Activated T-cell treated with anti-CD3 and anti-CD28 coated beads, Interleukin-2, amount 50 U/mL, for 48 hours (primary cell): ENCODE data around the gene TOX2.
"Not testable (repeated sequence)": the region's sequence is repeated elsewhere in the genome, so short reads cannot be mapped to it uniquely, and the experiment has no call there.

Source experiments
- DNase-seq, 2 experiments: peaks; one replicate each; pipeline ENCODE4 v3.0.0-alpha.2; 2020

TOX2 gene

GRCh38 chr20:44038681-44039123, 124.0 kb downstream of the TOX2 start:
- DNase-seq: no peak

GRCh38 chr20:44039147-44039546, 124.5 kb downstream of the TOX2 start:
- DNase-seq: no peak

- no peak for DNase-seq
Observed at GRCh38 chr20:44039741-44040140, 125.1 kb downstream of the TOX2 start.

- no peak for DNase-seq
Observed at GRCh38 chr20:44040202-44040915, 125.7 kb downstream of the TOX2 start.

GRCh38 chr20:44041001-44041400, 126.3 kb downstream of the TOX2 start:
- no peak for DNase-seq

- DNase-seq: not testable (repeated sequence)
Observed at GRCh38 chr20:44044712-44045111, 130.1 kb downstream of the TOX2 start.

- DNase-seq: no peak
Observed at GRCh38 chr20:44050327-44050726, 135.7 kb downstream of the TOX2 start.

GRCh38 chr20:44050925-44051660, 136.4 kb downstream of the TOX2 start:
- no peak for DNase-seq

GRCh38 chr20:44051661-44052000, 137.0 kb downstream of the TOX2 start:
- DNase-seq: no peak

GRCh38 chr20:44052166-44052565, 137.5 kb downstream of the TOX2 start:
- no peak for DNase-seq

- no peak for DNase-seq
Observed at GRCh38 chr20:44053046-44053445, 138.4 kb downstream of the TOX2 start.

GRCh38 chr20:44054118-44054517, 139.5 kb downstream of the TOX2 start:
- no peak for DNase-seq

GRCh38 chr20:44054849-44055248, 140.2 kb downstream of the TOX2 start:
- no peak for DNase-seq

GRCh38 chr20:44056010-44056698, 141.5 kb downstream of the TOX2 start:
- DNase-seq: peak; percentile 44 to 57

- DNase-seq: no peak
Observed at GRCh38 chr20:44057698-44058675, 143.3 kb downstream of the TOX2 start.

GRCh38 chr20:44064501-44065400, 150.1 kb downstream of the TOX2 start:
- DNase-seq: peak in 1 of 2 experiments; percentile 5

GRCh38 chr20:44065401-44066340, 151.0 kb downstream of the TOX2 start:
- peak in 1 of 2 experiments; percentile 10 for DNase-seq

- DNase-seq: peak in 1 of 2 experiments; percentile 17
Observed at GRCh38 chr20:44066645-44067606, 152.3 kb downstream of the TOX2 start.

GRCh38 chr20:44067650-44068081, 153.0 kb downstream of the TOX2 start:
- peak in 1 of 2 experiments; percentile 12 for DNase-seq
